HG03175 (cell line): ENCODE data around the gene IRF9.

Experiments
- ATAC-seq: cut with Tn5 transposase; IDR thresholded peaks from one replicate; pipeline ENCODE4 v1.9.1; 2021; ENCODE audit warnings: mild to moderate bottlenecking, moderate library complexity; ENCODE audit not compliant: unreplicated experiment

Gene IRF9

DNA sequence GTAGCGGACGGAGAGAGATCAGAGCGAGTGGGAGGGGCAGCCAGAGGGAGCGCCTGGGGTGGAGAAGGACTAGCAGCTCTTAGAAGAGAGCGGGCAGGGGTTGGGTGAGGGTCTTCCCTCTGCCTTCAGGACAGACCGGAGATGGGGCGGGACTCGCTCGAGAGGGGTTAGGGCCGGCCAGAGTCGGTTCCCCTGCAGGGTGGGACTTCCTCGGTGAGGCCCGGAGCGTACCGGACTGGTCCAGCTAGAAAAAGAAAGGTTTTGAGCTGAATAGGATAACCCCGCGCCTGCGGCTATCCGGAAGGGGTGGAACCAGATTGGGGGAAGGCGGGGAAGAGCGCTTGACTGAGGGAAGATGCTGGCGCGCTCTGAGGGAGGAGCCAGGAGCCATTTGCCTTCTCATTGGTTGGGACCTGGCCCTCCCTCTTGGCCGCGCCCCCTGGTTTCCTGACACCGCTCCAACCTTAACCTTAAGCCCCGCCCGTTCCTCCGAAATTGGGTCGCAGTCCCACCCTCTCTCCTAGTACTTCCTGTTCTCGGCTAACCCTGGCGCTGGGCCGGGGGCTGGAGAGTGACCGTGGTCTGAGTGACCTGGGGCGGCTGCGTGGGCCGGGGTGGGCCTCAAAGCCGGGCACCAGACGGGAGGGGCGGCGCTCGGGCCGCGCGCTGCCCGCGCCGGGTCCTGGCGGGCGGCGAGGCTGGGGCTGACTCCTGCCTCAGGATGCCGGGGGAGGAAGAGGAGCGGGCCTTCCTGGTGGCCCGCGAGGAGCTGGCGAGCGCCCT is 13.9 kb upstream of the IRF9 start, which contains the start of gene RNF31:
RNF31 (plus strand) TSS at position 521 of the 783 bp plus-strand sequence; CDS start at position 722, 201 bp downstream.
- ATAC-seq: peak; percentile 85

DNA sequence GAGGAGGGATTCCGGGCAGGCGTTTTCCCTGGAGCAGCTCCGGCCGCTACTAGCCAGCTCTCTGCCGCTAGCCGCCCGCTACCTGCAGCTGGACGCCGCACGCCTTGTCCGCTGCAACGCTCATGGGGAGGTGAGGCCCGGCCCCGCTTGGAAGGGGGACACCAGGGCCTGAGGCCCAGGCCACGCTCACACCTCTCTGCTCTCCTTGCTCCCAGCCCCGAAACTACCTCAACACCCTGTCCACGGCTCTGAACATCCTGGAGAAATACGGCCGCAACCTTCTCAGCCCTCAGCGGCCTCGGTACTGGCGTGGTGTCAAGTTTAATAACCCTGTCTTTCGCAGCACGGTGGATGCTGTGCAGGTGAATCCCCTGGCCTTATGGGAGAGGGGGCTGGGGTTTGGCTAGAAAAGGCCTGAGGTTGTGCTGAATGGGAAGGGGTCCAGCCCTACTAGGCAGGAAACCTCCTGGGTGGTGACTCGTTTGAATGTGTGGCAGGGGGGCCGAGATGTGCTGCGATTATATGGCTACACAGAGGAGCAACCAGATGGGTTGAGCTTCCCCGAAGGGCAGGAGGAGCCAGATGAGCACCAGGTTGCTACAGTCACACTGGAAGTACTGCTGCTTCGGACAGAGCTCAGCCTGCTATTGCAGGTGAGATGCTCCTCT is 13.2 kb upstream of the IRF9 start:
- peak; percentile 1 for ATAC-seq

DNA sequence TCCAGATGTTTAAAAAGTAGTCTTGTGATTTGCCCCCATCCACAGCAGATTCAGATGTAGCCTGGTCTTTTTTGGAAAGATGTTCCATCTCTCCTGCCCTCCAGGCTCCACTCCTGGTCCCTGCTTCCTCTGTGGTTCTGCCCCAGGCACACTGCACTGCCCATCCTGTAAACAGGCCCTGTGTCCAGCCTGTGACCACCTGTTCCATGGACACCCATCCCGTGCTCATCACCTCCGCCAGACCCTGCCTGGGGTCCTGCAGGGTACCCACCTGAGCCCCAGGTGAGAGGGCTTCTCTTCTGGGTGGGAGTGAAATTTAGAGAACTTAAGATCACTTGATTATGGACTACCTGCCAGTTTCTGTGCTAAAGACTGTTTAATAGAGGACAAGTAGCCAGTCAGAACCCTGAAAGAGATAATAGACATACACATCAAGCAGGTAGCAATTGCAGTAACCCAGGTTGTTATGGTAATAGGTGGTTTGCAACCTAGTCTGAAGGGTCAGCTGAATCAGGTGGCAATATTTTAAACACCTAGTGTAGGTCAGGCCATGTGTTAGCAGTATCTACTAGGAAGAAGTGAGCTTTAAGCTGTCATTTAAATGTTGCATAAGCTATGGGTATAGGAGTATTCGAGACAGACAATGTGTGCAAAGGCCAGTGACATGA is 11.6 kb upstream of the IRF9 start:
- no peak for ATAC-seq

DNA sequence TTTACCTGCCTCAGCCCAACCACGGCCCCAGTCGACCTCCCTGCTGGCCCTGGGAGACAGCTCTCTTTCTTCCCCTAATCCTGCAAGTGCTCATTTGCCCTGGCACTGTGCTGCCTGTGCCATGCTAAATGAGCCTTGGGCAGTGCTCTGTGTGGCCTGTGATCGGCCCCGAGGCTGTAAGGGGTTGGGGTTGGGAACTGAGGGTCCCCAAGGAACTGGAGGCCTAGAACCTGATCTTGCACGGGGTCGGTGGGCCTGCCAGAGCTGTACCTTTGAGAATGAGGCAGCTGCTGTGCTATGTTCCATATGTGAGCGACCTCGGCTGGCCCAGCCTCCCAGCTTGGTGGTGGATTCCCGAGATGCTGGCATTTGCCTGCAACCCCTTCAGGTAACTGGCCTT is 11.0 kb upstream of the IRF9 start:
- ATAC-seq: no peak

DNA sequence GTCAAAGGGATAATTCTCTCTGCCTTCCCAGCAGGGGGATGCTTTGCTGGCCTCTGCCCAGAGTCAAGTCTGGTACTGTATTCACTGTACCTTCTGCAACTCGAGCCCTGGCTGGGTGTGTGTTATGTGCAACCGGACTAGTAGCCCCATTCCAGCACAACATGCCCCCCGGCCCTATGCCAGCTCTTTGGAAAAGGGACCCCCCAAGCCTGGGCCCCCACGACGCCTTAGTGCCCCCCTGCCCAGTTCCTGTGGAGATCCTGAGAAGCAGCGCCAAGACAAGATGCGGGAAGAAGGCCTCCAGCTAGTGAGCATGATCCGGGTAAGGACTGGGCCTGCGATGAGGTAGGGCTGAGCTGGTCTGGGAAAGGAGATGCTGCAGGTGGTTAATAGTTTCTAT is 10.5 kb upstream of the IRF9 start:
- no peak for ATAC-seq

DNA sequence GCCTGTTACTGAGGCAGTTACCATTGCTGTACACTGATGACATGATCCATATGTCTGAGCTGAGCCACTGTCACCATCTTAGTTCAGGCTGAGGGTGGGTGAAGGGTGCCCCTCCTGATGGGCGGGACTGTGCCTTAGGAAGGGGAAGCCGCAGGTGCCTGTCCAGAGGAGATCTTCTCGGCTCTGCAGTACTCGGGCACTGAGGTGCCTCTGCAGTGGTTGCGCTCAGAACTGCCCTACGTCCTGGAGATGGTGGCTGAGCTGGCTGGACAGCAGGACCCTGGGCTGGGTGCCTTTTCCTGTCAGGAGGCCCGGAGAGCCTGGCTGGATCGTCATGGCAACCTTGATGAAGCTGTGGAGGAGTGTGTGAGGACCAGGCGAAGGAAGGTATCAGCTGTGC is 10.1 kb upstream of the IRF9 start:
- ATAC-seq: no peak

DNA sequence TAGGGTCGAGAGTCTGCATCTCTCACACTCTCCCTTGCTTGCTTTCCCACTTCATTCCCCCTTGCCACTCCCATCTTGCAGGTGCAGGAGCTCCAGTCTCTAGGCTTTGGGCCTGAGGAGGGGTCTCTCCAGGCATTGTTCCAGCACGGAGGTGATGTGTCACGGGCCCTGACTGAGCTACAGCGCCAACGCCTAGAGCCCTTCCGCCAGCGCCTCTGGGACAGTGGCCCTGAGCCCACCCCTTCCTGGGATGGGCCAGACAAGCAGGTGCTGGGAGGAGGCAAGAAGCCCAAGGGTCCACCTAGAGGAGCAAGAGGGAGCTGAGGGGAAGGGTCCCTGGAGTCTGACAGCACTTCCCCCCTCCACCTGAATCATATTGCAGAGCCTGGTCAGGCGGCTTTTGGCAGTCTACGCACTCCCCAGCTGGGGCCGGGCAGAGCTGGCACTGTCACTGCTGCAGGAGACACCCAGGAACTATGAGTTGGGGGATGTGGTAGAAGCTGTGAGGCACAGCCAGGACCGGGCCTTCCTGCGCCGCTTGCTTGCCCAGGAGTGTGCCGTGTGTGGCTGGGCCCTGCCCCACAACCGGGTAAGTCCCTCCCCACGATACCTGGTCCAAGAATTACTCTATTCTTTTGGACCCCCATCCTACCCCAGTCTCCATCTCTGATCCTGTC is 9.5 kb upstream of the IRF9 start:
- ATAC-seq: no peak

DNA sequence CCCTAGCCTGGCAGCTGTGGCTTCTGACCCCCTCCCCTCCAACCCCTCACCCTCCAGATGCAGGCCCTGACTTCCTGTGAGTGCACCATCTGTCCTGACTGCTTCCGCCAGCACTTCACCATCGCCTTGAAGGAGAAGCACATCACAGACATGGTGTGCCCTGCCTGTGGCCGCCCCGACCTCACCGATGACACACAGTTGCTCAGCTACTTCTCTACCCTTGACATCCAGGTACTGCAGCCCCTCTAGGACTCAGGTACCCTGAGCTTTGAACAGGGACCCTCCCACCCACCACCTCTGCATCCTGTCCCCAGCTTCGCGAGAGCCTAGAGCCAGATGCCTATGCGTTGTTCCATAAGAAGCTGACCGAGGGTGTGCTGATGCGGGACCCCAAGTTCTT is 6.0 kb upstream of the IRF9 start:
- ATAC-seq: no peak

DNA sequence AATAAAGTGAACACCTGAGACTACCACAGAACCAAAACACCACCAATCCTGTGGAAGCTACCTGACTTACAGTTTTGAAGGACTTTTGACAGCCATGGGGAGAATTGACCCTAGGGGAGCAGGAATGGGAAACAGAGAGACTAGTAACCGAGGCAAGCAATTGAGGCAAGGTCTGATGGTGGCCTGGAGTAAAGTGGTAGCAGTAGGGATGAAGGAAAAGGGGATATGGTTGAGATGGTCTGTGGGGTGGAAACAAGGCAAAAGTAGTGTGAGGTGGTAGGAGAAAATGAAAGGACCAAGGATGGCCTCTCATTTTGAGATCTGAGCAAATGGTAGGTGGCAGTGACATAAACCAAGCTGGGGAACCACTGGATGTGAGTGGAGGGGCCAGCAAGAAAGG is 4.2 kb upstream of the IRF9 start:
- ATAC-seq: no peak

DNA sequence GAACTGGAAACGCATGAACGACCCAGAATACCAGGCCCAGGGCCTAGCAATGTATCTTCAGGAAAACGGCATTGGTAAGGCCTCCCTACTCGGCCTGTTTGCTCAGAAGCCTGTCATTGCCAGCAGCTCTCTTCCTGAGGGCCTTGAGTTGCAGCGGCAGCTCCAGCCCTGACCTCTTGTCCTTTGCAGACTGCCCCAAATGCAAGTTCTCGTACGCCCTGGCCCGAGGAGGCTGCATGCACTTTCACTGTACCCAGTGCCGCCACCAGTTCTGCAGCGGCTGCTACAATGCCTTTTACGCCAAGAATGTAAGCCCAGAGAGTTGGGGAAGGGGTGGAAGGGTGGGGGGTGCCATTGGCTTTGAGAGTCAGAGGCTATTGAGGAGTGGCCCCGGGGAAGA is 3.7 kb upstream of the IRF9 start:
- ATAC-seq: no peak

DNA sequence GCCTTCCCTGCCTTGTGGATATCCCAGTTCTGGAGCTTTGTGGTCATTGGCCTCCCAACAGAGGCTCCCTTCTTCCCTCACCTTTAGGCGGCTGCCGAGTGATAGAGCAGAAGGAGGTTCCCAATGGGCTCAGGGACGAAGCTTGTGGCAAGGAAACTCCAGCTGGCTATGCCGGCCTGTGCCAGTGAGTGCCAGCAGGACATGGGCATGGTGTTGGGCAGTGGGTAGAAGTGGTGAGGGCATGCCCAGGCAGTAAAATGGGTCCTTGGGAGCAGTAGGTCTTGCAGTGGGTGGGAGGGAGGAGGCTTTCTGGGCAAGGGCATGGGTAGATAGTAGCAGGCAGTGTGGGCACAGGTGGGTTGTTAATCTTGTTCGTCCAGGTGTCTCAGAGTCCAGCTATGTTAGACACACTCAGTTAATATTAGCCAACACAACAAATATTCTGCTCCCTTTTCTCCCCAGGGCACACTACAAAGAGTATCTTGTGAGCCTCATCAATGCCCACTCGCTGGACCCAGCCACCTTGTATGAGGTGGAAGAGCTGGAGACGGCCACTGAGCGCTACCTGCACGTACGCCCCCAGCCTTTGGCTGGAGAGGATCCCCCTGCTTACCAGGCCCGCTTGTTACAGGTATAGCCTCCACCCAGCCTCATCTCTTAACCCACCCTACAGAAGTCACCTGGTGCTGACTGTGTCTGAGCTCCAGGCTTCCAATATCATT is 1.1 kb upstream of the IRF9 start:
- no peak for ATAC-seq

DNA sequence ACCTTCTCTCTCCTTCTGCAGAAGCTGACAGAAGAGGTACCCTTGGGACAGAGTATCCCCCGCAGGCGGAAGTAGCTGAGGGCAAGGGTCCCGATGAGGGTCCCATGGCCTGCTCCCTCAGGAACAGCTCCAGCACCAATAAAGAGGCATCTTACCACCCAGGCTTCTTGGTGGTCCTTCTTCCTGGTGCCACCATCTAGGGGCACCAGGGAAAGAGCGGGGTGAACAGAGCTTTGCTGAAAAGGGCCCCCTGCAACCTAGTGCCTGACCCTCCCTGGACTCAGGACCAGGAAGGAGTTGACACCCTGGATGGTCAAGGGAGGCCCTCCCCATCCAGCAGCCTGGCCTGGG is 591 bp upstream of the IRF9 start:
- no peak for ATAC-seq

DNA sequence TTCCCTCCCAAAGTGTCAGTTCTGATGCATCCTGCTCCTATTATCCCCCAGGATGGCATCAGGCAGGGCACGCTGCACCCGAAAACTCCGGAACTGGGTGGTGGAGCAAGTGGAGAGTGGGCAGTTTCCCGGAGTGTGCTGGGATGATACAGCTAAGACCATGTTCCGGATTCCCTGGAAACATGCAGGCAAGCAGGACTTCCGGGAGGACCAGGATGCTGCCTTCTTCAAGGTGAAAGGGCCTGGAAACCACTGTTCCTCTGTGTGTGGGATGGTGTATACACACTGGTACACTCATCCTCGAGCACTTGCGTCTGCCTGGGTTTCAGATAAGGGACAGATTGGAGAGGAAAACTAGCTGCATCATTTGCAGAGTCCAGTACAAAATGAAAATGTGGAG is 1.0 kb downstream of the IRF9 start:
- ATAC-seq: no peak

DNA sequence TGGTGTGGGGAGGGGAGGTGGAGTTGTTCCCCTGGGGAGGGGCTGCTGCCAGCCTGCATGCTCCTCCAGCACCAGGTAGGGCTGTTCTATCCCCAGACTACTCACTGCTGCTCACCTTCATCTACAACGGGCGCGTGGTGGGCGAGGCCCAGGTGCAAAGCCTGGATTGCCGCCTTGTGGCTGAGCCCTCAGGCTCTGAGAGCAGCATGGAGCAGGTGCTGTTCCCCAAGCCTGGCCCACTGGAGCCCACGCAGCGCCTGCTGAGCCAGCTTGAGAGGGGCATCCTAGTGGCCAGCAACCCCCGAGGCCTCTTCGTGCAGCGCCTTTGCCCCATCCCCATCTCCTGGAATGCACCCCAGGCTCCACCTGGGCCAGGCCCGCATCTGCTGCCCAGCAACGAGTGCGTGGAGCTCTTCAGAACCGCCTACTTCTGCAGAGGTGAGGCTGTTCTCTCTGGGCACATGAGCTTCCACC is 3.5 kb downstream of the IRF9 start:
- ATAC-seq: no peak

DNA sequence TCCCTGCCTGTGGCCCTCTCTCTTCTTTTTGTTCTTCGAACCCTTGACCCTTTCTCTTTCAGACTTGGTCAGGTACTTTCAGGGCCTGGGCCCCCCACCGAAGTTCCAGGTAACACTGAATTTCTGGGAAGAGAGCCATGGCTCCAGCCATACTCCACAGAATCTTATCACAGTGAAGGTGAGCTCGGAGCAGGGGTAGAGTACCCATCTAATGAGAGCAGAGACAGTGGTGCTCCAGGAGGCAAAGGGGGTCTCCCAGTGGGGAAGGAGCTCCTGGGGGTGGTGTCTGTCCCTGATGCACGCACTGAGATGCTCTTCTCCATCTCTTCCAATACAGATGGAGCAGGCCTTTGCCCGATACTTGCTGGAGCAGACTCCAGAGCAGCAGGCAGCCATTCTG is 4.7 kb downstream of the IRF9 start:
- ATAC-seq: no peak

DNA sequence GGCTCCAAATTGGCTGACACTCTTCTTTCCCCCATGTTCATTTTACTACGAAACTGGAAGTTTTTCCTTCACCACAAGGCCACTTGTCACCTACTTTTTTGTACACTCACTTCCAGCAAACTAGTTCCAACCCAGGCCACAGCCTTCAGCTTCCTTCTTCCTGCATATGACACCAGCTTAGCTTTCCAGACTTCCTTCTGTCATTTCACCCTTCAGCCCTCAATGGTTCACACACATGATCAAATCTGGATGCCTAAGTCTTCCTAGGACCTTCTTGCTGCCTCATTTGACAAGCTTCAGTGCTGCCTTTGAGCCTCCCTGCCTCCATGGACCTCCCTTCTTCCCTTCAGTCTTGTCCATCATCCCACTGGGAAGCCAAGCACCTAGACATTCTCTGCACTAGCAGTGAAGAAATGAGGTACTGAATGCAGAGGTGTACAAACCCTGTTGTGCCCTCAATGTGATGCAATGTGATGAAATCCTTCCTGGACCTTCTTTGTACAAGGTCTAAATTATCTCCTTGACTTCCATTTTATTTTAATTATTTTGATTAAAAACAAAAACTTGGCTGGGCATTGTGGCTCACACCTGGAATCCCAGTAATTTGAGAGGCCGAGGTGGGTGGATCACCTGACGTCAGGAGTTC is 6.5 kb downstream of the IRF9 start:
- ATAC-seq: no peak

DNA sequence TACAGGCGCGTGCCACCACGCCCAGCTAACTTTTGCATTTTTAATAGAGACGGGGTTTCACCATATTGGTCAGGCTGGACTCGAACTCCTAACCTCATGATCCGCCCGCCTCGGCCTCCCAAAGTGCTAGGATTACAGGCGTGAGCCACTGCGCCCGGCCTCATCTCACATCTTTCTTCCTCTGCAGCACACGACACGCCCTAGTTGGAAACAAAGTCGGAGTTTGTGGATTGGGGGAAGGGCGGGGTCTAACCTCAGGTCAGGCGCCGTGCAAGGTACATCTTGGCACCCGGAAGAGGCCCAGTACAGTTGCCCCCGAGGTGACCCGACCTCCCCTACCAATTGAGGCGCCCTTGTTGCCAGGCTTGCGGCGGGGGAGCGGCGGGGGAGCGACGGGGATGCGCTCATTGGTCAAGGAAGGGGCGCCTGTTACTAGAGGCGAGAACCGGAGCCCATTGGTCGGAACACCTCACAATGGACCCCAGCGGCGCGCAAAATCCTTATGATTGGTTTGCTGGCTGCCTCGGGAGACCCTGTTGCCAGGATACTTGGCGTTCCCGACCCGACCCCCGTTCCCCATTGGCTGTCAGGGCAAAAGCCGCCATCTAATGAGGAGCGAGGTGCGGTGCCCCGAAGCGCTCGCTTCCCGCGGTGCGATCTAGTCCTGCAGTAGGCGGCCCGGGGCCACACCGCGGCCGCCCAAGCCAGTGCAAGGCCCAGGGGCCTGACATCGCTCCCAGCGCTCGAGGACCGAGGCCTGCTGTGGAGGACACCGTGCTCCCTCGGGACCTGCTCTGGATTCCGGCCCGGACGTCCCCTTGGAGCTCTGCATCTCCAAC is 10.6 kb downstream of the IRF9 start, which contains the start of gene REC8:
REC8 (plus strand) TSS at position 659 of the 839 bp plus-strand sequence. CDS start 473 bp downstream, outside the sequence.
- ATAC-seq: peak; percentile 91

DNA sequence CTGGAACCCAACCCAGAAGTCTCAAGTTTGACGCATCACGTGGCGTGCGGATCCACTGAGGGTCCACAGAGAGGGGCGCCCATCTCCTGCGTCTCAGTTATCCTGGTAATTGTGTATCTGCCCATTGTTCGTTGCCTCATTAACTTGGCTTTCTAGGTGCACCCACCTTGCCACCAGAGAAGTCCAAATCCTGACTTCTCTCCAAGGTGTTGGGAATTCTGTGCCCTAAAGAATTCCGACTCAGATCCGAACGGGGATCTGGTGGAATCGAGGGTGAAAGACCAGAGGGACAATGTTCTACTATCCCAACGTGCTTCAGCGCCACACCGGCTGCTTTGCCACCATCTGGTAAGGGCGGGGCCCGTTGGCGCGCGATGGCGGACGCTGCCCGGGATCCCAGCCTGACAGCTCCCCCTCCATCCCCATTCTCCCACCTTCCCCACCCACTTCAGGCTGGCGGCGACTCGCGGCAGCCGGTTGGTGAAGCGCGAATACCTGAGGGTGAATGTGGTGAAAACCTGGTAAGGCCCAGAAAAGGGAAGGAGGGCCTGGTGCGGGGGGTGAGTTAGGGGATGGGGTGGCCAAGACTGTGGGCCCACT is 11.3 kb downstream of the IRF9 start:
- ATAC-seq: no peak

DNA sequence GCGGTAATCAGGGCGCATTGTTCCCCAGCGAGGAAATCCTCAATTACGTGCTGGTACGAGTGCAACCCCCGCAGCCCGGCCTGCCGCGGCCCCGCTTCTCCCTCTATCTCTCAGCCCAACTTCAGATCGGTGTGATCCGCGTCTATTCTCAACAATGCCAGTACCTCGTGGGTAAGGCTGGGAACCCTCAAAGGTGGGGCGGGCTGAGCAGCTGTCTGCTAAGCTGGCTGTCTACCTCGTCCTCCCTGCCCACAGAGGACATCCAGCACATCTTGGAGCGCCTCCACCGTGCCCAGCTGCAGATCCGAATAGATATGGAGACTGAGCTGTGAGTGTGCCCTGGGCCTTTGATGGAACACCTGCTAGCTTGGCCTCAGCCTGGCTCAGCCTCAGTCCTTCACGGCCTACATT is 11.8 kb downstream of the IRF9 start:
- ATAC-seq: no peak
